NCI-H2196 treated with DMSO at 0.1 percent for 48 hours (cell line): ENCODE data around the gene RMDN2.
"Not testable (repeated sequence)": the region's sequence is repeated elsewhere in the genome, so short reads cannot be mapped to it uniquely, and the experiment has no call there.

Source experiments
- DNase-seq: peaks from one replicate; lab custom pipeline; 2025; ENCODE audit not compliant: unreplicated experiment; lab: John Stamatoyannopoulos, UW

The RMDN2 gene

DNA sequence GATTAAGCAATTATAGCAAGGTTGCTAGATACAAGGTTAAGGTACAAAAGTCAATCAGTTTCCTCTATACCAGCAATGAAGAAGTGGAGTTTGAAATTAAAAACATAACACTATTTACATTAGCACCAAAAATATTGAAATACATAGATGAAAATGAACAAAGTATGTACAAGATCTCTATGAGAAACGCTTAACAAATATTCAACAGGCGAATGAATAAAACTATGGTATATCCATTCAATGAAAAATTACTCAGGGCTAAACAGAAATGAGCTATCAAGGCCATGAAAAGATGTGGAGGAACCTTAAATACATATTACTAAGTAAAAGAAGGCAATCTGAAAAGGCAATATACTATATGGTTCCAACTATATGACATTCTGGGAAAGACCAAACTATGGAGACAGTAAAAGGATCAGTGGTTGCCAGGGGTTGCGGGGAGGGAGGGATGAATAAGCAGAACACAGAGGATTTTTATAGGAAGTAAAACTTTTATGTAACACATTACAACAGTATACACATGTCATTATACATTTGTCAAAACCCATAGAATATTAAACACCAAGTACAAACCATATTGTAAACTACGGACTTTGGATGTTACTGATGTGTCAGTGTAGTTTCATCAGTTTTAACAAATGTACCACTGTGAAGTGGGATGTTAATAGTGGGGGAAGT, 62.1 kb downstream of the RMDN2 start:
- no peak for DNase-seq

DNA sequence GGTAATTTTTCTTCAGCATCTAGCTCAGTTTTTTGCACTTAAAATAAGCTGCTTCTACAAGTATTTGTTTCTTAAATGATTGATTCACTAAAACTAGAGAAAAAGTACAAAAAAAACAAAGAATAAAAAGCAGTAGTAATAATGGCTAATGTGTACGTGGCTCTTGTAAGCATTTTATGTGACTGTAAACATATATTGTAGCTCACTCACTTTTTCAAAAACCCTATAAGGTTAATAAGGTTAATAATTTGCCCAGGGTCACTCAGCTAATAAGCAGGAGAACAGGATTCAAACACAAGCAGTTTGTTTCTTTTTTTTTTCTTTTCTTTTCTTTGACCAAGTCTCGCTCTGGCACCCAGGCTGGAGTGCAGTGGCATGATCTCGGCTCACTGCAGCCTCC, 67.5 kb downstream of the RMDN2 start:
- no peak for DNase-seq

DNA sequence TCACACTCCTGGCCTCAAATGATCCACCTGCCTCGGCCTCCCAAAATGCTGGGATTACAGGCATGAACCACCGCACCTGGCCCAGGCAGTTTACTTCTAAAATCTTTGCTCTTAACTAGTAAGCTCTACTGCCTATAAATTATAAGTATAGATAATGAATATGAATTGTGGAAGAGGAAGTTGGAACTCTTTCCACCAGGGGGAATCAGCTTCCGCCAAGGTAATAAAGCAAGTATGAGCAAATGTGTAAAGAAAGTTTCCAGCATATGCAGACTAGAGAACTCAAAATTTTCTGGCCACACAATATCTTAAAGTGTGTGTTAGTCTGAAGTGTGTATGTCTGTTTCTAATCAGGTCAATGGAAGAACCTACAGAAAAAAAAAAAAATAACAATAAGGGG, 68.1 kb downstream of the RMDN2 start:
- DNase-seq, result no peak

DNA sequence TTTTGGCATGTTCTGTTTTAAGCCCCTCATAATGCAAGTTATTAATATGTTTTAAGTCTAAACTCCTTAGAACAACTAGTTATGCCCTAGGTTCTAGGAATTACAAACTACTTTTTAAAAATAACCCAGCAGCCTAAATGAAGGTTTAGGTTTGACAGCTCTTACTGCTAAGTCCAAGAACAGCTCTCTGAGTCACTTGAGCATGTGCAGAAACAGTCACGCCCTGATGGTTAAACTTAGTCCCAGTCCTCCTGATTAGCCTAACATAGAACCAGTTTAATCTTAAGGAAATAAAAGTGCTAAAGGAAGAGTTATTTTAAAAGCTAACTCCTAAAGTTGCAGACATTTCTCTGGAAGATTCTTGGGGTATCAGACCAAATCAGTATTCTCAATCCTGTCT, 72.5 kb downstream of the RMDN2 start:
- no peak for DNase-seq

DNA sequence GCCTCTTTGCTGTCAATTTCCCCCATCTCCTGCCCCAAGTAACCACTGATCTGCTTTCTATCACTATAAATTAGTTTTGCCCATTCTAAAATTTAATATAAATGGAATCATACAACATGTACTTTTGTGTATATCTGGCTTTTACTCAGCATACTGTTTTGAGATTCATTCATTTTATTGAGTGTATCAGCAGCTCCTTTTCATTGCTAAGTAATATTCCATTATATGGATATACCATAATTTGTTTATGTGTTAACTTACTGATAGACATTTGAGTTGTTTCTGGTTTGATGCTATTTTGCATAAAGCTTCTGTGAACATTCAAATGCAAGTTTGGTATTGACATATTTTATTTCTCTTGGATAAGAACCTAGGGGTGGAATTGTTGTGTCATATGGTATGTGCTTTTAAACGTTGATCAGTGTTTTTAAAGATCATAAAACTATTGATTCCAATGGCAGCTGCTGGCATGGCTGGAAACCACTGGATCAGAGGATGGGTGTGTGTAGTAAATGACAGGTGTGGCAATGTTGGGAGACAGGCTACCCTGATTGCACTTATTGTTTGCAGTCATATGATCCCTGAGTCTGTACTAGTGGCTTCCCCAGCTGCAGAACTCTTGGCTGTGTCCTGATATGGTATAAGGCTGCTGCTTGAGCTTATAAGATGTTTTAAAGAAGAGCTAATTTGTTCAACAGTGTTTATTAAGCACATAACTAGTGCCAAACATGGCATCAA, 75.6 kb downstream of the RMDN2 start:
- no peak for DNase-seq

DNA sequence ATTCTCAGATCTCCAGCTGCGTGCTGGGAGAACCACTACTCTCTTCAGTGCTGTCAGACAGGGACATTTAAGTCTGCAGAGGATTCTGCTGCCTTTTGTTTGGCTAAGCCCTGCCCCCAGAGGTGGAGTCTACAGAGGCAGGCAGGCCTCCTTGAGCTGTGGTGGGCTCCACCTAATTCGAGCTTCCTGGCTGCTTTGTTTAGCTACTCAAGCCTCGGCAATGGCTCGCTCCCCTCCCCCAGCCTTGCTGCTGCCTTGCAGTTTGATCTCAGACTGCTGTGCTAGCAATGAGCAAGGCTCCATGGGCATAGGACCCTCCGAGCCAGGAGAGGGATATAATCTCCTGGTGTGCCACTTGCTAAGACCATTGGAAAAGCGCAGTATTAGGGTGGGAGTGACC, 85.1 kb downstream of the RMDN2 start:
- DNase-seq, result not testable (repeated sequence)

DNA sequence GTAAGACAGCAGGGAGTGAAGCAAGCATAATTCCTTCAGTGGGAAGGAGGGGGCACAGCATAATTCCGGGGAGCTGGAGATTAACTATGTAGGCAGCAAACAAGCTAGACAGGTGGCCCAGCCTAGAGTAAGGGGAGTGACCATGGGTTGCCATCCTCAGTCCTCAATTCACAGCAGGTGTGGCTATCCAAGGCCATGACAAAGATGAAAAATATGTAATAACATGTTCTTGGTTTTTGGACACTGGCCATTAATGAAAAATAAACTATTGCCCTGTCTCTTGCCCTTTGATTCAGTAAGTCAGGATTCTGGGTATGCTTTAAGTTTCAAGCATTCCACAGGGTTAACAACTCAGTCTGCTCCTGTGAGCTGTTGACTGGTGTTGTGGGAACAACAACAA, 85.9 kb downstream of the RMDN2 start:
- DNase-seq, result no peak

DNA sequence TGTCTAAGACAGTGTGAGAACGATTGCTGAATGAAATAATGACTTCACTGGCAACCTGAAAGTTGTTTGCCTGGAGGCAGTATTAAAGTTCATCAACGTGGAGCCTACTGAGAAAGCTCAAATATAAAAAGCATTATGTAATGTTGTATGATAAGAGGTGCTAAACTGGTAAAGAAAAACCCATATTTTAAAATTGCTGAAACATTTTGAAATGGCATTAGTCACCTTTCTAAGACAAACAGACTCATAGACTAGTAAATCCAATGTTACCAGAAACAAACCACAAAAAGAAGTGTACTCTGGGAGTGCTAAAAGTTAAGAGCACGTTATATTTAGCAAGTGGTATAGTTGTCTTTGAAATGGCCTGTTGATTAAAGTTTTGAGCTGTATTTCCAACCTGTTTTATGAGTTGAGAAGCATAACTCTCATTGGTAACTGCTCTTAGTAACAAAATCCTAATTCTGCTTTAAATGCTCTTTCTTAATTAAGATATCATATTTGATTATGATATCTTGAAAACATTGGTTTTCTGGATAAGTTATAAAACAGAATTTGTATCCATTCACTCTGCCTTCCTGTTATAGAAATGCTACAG, 88.2 kb downstream of the RMDN2 start:
- DNase-seq, result no peak

DNA sequence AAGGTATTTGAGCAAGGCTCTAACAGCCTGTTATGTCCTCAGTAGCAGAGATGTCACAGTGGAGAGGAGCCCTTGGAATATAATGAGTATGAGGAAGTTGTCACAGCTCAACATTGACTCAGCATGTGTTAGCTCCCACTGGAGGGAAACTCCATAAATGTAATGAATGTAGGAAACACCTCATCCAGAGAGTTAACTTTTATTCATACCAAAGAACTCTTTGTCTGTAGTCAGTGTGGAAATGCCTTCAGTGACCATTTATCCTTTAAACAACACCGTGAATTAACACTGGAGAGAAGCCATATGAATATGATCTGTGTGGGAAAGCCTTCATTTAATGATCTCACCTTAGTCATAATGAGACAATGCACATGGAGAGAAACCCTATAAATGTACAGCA, 91.1 kb downstream of the RMDN2 start:
- DNase-seq, result no peak

DNA sequence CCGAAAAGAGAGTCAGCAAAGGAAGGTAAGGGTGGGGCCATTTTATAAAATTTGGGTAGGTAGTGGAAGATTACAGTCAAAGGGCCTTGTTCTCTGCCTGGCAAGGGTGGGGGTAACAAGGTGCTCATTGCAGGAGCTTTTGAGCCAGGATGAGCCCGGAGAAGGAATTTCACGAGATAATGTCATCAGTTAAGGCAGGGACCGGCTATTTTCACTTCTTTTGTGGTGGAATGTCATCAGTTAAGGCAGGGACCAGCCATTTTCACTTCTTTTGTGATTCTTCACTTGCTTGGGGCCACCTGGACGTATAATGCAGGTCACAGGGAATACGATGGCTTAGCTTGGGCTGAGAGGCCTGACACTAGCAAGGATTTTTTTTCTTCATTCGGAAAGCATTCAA, 92.7 kb downstream of the RMDN2 start:
- DNase-seq, result no peak

DNA sequence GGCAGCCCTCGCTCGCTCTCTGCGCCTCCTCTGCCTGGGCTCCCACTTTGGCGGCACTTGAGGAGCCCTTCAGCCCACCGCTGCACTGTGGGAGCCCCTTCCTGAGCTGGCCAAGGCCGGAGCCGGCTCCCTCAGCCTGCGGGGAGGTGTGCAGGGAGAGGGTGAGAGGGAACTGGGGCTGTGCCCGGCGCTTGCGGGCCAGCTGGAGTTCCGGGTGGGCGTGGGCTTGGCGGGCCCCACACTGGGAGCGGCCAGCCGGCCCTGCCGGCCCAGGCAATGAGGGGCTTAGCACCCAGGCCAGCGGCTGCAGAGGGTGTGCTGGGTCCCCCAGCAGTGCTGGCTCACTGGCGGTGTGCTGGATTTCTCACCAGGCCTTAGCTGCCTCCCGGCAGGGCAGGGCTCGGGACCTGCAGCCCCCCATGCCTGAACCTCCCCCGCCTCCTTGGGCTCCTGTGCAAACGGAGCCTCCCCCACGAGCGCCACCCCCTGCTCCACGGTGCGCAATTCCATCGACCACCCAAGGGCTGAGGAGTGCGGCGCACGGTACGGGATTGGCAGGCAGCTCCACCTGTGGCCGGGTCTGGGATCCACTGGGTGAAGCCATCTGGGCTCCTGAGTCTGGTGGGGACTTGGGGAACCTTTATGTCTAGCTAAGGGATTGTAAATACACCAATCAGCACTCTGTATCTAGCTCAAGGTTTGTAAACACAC, 95.4 kb downstream of the RMDN2 start:
- not testable (repeated sequence) for DNase-seq

DNA sequence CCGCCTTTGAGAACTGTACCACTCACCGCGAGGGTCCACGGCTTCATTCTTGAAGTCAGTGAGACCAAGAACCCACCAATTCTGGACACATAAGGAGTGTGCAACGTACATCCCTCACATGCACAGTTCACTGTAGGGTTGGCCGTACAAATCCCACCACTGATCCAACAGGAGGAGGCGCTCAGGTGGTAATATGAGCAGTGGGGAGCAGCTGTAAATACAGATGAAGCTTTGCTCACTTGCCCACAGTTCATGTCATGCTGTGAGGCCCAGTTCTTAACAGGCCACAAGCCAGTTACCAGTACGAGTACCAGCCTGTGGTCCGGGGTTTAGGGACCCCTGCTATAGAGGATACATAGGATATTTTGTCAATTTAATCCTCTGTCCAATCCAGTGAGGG, 96.5 kb downstream of the RMDN2 start:
- no peak for DNase-seq

DNA sequence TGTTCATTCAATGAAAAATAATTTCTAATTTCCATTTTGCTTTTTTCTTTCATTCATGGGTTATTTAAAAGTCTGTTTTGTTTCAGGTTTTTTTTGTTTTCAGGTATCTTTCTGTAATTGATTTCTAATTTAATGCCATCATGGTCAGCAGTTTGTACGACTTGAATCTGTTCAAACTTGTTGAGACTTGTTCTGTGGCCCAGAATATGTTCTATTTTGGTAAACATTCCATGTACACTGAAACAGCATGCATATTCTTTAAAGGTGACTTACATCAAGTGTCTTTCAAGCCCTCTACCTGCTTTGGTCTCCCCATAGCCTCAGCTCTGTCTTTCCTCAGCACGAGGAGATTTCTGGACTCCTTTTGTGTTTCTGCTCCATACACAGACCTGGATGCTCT, 101.8 kb downstream of the RMDN2 start:
- no peak for DNase-seq

DNA sequence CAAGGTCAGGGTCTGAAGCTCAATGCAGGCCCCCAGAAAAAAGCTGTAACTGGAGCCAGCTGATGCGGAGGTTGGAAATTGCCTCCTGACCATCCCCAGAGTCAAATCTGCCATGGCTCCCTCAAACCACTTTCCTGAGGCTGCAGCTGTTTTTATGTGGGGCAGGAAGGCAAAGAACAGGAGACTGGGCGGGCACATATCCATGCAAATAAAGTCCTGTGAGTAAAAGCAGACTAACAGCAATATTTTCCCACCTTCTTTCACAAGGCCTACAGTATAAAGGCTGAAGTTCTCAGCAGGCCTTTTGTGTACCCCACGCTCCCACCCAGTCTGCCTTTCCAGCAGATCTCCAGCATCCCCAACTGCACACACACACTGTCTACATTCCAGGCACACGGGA, 103.7 kb downstream of the RMDN2 start:
- no peak for DNase-seq

DNA sequence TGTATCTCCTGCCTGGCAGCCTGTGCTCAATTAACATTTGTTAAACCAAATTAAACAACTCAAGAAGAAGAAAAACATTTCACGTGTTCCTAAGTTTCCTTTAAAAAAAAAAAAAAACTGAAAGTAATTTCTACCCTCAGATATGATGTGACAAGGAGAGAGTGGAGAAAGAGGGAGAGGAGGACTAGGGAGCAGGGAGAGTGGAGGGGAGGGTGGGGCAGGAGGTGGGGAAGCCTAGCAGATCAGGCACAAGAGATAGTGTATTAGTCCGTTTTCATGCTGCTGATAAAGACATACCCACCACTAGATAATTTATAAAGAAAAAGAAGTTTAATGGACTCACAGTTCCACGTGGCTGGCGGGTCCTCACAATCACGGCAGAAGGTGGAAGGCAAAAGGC, 104.4 kb downstream of the RMDN2 start:
- DNase-seq, result no peak

DNA sequence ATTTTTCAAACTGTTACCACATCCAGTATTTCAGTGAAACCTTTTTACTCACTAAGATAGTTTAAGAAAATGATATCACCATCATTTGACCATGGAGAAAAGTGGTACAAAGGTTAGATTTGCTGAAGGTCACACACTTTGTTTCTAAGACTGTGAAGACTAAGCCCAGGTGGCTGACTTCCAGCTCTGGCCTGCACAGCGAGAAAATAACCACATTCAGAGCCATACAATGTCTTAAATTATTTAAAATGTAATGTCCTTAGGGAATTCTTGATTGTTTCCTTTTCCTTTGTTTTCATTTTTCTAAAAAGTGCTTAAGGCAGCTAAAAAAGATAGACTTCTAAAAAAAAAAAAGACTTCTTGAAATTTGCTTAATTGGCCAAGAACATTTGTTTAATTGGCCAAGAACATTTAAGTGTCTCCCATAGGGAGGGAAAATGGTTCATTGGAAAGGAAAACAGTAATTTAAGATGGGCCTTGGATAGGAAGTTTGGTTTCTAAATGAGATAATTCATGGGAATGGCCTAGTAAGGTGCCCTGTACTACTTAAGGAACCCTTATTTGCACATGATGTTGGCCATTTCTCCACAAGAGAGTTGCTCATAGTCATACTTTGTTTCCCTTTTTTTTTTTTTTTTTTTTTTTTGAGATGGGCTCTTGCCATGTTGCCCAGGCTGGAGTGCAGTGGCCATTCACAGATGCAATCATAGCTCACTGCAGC, 105.7 kb downstream of the RMDN2 start:
- DNase-seq, result no peak

DNA sequence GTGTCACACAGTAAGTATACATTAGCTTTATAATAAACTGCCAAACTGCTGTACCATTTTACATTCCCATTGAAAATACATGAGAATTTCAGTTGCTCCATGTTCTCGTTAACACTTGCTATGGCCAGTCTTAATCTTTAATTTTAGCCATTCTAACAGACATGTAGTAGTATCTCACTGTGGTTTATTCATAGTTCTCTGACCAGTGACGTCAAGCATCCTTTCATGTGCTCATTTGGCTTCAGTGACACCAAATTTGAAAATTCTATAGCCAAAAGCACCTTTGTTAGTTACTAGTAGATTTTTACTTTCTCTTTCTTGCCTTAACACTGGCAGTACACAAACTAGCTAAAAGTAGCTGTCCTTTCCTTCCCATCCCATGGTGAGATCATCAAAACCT, 107.9 kb downstream of the RMDN2 start:
- no peak for DNase-seq

DNA sequence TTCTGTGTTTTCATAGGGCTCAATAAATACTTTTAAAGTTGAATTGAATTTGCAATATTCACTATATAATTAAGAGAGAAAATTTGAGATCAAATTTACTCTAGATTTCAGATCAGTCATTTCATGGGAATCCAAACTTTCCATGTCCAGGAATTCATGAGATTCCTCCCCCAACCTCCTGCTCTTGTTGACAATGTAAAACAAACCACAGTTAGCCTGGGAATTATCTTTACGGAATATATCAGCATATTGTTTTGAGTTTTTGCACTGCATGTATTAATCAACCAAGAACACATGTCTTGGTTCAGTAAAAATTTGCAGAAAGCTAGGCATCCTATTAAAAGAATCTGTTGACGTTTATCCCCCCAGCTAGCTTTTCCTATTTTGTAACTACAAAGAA, 108.6 kb downstream of the RMDN2 start:
- no peak for DNase-seq

DNA sequence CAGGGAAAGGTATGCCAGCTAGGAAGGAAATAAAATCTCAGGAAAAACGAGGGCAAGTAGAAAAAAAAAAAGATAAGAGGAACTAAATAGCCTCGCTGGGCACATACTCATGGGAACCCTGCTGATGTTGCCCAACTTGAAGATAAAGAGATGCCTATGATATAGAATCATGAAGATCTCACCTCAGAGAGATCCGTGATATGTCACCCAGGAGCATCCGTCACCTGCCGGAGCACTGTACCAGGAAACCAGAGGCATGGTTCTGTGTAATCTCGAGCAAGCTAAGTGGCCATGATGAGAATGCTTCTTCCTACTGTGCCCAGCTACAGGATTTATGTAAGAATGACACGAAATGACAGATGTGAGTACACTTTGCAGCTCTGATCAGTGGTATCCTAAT, 110.9 kb downstream of the RMDN2 start:
- no peak for DNase-seq

DNA sequence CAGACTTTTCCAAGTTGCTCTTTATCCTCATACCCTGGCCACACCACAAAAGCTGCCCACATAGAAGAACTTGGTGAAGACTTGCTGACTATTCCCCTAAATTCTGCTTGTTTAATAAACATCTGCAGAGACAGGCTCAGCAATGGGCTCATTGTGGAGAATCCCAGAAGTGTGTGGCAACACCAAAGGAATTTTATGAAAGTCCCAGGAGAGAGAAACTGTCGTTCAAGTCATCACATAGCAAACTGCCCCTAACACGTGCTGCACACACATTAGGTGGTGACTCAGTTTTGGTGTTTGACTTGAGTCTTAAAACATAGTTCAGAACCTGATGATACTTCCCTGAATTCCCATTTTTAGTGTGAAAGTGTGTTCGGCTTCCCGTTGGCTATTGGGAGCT, 112.2 kb downstream of the RMDN2 start:
- DNase-seq, result no peak
